HG03439 (cell line): Measurements from ENCODE around the gene NF1.

Source experiments
- ATAC-seq: cut with Tn5 transposase; IDR thresholded peaks from one replicate; pipeline ENCODE4 v1.9.1; 2021; ENCODE audit warnings: mild to moderate bottlenecking, moderate library complexity; ENCODE audit not compliant: unreplicated experiment

NF1 gene

GRCh38 chr17:31418773-31419350 is 324.1 kb downstream of the NF1 start:
- no peak for ATAC-seq

GRCh38 chr17:31422443-31422842 is 327.7 kb downstream of the NF1 start:
- no peak for ATAC-seq

- no peak for ATAC-seq
Measured at GRCh38 chr17:31424944-31425281, 330.1 kb downstream of the NF1 start.

- no peak for ATAC-seq
Measured at GRCh38 chr17:31425282-31426040, 330.7 kb downstream of the NF1 start.
